Hematopoietic multipotent progenitor cell treated with erythropoietin and hydrocortisone succinate and interleukin-3 and kit ligand, for 17 days (in vitro differentiated cells): ENCODE measurements around the gene SDHAF1.
"Not testable (repeated sequence)": the region's sequence is repeated elsewhere in the genome, so short reads cannot be mapped to it uniquely, and the experiment has no call there.

Experiments
- DNase-seq: peaks from one replicate; pipeline ENCODE4 v3.0.0-alpha.2; 2015; ENCODE audit warnings: low spot score

SDHAF1 gene, protein sequence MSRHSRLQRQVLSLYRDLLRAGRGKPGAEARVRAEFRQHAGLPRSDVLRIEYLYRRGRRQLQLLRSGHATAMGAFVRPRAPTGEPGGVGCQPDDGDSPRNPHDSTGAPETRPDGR

DNA sequence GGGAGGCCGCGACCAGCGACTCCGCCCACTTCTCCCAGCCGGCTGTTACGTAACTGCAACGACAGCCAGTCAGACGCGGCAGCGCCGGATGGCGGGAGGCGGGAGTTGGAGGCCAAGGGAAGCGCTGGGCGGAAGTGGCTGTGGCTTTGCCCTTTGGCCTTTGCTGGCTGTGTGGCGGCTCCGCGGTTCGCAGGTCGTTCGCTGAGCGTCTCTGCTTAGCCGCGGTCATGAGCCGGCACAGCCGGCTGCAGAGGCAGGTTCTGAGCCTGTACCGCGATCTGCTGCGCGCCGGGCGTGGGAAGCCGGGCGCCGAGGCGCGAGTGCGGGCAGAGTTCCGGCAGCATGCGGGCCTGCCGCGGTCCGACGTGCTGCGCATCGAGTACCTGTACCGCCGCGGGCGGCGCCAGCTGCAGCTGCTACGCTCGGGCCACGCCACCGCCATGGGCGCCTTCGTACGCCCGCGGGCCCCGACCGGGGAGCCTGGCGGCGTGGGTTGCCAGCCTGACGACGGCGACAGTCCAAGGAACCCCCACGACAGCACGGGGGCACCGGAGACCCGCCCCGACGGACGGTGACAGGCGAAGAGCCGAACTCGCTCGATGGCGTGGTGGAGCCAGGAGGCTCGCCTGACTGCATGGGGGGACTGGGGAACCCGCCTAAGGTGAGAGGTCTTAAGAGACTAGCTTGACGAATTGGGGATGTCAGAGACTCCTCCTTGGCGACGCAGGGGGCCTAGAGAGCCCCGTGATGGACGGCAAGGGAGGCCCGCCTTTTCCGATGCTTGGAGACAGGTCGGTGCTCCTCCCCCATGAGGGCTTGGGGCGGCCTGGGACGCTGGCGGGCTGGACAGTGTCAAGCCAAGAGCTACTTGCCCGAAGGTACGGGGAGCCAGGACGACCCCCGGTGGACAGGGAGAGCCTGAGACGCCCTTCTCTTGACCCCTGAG is at the start of gene SDHAF1:
Gene SDHAF1 (plus strand): TSS at position 141 of the 946 bp plus-strand sequence. CDS start 87 bp downstream, at position 228.
- DNase-seq, result peak; percentile 93

DNA sequence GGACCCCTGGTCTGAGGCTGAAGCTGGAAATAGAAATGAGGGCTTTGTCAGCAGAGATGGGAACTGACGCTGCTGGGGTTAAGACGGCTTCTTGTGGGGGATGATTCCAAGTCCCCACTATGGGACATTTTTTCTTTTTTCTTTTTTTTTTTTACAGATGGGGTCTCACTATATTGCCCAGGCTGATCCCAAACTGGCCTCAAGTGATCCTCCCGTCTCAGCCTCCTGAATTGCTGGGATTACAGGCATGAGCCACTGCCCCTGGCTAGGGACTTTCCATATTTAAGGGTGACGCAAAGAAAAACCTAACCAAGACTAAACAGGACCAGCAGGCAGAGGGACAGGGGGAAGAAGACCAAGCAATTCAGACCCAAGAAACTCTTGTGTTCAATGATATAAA is 48.8 kb upstream of the SDHAF1 start:
- DNase-seq, result no peak

DNA sequence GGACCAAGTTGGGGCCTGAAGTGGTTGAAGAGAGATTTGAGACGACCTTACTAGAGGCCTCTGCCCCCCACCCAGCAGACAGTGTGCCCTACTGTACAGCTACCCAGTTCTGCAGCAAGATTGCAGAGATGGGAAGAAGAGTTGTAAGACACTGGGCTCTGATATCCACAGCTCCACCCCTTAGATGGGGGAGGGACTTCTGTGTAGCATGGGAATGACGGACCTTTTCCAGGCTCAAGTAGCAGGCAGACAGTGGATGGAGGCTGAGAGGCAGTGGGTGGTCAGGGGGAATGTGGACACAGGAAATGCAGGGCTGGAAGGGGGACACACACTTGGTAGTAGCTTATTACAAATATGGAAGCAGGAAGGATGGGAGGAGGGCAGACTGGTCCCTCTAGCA is 45.9 kb upstream of the SDHAF1 start:
- no peak for DNase-seq

DNA sequence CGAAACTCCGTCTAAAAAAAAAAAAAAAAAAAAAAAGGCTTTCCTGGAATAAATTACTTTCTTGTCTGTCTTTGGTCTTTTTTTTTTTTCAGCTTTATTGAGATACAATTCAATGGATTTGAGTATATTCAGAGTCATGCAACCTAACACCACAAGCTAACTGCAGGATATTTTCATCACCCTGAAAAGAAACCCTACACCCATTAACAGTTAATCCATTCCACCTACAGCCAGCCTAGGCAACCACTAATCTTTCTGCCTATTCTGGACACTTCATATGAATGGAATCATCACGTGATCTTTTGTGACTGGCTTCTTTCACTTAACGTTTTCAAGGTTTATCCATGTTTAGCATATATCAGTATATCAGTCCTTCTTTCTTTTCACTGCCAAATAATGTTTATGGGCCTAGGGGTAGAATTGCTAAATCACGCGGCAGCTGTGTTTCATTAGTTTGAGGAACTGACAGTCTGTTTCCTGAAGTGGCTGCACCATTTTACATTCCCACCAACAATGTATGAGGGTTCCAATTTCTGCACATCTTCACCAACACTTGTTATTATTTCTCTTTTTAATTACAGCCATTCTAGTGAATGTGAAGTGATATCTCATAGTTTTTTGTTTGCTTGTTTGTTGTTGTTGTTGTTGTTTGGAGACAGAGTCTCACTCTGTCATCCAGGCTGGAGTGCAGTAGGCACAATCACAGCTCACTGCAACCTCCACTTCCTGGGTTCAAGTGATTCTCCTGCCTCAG is 38.9 kb upstream of the SDHAF1 start:
- no peak for DNase-seq

DNA sequence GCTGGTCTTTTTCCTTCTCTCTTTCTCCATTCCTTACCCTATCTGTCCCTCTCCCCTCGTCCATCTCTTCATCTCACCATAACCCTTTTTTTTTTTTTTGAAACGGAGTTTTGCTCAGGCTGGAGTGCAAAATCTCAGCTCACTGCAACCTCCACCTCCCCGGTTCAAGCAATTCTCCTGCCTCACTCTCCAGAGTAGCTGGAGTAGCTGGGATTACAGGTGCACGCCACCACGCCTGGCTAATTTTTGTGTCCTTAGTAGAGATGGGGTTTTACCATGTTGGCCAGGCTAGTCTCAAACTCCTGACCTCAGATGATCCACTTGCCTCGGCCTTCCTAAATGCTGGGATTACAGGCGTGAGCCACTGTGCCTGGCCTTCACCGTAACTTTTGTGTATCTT is 37.6 kb upstream of the SDHAF1 start:
- not testable (repeated sequence) for DNase-seq

DNA sequence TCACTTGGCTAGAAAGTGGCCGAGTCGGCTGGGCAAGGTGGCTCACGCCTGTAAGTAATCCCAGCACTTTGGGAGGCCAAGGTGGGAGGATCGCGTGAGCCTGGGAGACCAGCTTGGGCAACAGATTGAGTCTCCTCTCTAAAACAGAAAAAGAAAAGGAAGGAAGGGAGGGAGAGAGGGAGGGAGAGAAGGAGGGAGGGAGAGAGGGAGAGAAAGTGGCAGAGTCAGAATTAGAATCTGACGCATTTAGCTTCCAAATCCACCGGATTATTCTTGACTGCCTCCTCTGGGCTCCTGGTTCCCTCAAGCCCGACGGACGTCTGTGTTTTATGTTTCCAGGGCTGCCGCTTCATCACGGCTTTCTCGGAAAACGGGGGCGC is 36.3 kb upstream of the SDHAF1 start:
- no peak for DNase-seq

DNA sequence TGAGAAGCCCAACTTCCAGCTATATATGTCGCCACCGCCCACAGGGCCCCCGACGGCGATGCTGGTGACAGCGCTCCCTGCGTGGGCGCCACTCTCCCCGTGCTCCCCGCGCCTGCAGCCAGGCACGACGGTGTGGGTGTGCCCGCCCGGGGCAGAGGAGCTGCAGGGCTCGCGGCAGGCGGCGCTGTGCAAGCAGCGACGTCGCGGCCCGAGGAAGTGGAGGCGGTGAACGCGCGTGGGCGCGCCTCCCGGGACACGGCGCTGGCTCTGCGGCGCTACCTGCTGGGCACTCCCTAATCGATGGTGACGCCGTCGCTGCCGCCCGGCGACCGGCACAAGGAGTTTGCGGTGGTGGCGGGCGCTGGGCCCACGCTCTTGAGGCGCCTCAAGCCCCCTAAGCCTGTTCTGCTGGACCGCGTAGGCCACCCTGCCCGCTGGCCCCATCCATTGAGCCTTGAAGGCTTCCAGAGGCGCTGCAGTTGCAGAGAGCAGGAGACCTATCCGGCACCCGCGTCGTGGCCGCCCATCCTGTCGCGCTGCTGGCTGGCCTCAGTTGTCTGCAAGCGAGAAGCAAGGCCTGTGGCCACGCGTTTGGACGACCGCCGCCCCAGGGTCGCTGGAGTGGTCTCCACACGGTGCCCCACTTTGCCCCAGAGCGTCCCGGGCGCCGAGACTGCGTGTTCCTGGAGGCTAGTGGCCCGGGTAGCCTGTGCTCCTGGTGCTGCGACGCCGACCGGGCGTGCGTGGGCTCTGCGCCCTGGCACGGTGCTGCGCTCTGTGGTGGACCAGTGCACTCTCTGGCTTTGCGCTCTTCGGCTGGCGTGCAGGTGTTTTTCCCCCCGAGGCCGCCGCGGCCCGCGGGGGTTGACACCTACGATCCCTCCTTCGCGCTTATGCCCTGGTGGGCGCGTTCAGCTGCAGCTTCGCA is 35.7 kb upstream of the SDHAF1 start:
- DNase-seq, result no peak

DNA sequence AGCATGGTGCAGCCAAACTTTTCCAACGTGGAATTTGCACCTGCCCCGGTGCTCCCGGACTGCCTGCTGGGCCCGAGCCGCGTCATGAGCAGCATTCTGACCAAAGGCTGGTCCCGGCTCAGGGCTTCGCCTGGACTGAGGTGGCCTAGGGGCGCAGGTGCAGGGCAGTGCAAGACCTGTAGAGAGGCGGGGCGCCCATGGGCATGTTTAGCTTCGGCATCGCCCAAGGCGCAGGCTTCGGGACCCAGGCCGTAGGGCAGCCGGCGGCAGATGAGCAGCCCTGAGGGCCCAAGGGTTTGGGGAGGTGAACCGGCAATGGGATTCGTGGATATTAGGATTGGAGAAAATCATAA is 35.0 kb upstream of the SDHAF1 start:
- no peak for DNase-seq

DNA sequence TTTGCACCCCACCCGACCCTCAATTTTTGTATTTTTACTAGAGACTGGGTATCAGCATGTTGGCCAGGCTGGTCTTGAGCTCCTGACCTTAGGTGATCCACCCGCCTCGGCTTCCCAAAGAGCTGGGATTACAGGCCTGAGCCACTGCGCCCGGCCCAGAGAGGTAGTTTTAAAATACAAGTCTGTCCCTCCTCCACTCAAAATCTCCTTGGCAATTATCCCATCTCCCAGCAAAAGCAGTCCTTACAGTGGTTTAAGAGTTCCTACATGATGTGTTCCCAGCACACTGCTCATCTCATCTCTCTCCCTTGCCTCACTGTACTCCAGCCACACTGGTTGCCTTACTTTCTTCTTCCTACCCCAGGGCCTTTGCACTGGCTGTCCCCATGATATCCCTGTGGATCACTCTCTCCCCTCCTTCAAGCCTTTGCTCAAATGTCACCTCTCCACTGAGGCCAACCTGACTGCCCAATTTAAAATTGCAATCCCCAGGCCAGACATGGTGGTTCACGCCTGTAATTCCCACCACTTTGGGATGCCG is 34.5 kb upstream of the SDHAF1 start:
- DNase-seq, result no peak

DNA sequence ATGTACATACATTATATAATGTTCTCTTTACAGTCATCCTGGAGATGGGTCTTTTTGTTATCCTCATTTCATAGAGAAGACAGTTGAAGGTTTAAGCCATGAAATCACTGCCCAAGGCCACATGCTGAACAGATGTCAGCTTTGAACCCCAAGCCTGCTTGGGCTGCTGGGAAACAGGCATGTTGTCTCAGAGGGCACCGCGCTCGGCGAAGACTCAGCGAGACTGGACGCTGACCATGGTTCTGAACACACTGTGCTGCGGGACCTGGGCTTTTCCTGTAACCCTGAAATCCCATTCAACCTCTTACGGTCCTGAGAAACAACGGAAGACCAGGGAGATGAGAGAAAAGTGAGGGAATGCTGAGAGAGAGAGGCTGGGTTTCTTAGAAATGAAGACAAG is 31.5 kb upstream of the SDHAF1 start:
- DNase-seq, result no peak

DNA sequence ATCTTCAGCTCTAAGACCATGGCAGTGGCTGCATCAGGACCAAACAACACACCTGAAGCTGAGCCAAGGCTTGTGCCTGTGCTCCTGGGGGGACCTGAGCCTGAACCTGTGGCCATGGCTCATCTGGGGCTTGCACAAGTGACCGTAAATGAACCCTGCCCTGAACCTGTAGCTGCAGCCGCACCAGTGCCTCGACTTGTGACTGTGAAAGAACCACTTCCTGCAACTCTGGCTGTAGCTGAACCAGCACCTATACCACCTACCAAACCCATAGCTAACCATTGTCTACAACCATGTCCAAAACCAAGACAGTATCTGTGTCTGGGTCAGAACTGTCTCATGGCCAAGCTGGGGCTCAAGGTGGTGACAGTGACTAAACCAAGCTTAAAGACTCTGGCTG is 28.2 kb upstream of the SDHAF1 start:
- DNase-seq, result no peak

DNA sequence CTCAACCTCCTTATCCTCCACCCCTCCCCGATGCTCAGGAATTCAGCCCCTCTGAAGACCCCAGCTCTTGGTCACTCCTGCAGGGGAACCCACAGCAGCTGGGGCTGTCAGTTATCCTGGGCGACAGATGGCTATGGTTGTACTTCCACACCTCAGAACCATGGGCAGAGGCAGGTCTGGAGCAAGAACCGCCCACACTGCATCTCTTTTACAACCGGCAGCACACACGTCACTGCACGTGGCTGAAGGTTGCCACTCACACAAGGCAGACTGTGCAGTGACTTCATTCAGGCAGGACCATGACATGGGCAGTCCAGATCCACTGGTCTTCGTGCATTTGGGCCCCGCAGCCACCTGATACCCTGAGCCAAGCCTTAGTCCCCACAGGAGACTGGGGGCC is 21.5 kb upstream of the SDHAF1 start:
- DNase-seq, result no peak

DNA sequence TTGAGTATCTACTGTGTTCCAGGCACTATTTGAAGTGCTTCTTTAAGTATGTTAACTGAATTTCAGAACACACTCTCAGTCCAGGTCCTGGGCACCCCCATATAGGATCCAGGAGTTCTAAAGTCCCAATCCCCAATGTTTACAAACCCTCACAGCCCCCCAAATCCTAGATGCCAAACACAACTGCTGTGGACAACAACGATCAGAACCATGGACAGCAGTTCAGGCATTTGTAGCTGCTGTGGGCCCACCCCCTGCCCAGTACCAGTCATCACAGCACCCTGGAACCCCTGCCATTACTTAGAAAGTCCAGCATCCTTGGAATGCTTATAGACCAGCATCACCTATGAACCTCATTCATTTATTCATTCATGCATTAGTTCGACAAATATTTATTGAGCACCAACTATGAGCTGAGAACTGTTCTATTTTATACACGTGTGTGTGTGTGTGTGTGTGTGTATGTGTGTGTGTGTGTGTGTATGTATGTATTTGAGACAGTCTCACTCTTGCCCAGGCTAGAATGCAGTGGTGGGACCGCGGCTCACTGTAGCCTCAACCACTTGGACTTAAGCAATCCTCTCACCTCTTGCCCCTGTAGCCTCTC is 19.3 kb upstream of the SDHAF1 start:
- no peak for DNase-seq

DNA sequence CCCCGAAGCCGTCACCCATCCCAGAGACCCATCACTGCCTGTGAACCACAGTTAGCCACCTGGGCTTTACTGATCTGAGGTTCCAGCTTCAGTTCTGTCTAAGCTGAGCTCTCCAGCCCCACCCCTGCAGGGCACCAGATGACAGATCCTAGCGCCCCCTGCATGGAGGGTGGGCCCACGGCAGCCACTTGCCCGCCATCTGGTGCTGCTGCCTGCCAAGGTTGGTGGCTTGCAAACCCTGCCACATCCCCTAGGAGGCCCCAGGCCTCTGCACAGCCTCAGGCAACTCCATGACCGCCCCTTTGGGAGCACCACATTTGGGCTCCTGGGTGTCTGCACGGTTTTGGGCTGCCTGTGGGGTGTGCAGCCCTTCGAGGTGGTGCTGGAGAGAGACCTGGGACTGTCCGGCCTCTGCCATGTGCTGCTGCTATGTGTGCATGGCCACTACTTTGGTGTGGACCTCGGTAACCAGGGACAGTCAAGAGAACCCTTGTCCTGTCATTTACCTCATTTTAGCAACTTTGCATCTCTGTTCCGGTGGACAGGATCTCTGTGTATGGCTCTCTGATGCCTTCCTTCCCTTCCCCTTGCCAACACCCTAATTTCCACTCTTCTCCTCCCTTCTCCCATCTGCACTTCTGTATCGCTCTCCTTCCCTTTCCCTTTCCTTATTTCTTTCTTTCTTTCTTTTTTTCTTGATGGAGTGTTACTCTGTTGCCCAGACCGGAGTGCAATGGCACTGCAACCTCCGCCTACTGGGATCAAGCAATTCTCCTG is 17.4 kb upstream of the SDHAF1 start:
- no peak for DNase-seq

DNA sequence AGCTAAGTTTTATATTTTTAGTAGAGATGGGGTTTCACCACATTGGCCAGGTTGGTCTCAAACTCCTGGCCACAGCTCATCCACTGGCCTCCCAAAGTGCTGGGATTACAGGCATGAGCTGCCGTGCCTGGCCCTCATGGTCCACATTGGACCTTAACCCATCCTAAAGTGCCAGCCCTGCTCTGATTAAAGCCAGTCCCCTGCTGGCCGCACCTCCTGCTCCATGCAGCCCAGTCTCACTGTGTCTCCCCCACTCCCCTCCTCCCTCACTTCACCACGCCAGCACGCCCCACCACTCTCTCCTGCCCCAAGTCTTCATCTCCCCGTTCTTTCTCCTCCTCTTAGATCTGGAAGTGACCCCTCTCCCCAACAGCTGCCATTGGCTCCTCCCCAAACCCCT is 16.7 kb upstream of the SDHAF1 start:
- no peak for DNase-seq

DNA sequence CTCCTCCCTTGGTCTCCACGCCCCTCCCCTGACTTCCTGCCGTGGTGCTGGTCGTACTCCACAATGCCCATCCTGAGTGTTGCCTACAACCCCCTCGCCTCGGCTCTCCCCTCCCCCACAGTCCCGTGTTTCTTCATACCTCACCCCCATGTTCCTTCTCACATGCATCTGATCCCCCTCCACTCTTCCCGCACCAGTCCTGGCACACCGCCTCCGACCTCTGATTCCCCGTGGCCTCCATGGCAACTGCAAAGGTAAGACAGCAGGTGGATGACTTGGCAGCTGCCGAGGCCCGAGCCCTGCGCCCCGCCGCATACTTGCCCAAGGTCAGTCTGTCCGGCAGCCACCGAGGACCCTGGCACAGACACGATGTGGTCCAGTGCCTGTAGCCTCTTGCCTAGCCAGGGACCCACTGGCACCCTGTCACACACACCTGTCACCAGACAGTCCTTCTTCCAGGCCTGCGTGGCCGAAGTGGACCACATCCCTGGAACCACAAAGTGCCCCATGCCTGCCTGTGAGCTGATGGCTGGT is 16.1 kb upstream of the SDHAF1 start:
- no peak for DNase-seq

DNA sequence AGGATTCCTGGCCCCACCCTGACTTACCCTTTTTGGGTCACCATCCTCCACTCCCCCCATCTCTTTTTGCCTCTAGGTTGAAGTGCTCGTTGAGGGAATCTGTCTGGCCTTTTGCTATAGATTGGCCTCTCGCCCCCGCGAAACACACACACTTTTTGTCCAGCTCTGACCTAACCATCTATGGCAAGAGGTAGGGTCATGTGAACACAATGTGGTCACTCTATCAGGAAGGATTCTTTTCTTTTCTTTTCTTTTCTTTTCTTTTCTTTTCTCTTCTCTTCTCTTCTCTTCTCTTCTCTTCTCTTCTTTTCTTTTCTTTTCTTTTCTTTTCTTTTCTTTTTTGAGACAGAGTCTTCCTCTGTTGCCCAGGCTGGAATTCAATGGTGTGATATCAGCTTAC is 14.0 kb upstream of the SDHAF1 start:
- not testable (repeated sequence) for DNase-seq

DNA sequence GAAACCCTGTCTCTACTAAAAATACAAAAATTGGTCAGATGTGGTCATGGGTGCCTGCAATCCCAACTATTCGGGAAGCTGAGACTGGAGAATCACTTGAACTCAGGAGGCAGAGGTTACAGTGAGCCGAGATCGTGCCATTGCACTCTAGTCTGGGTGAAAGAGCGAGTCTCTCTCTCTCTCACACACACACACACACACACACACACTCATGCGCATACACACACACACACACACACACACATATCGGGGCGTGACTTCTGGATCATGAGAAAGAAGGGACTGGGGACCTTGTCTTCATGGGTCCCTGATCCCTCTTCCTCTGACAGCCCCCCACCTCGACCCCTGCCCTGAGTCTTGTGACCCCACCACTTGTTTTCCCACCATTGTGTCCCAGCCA is 11.8 kb upstream of the SDHAF1 start:
- no peak for DNase-seq

DNA sequence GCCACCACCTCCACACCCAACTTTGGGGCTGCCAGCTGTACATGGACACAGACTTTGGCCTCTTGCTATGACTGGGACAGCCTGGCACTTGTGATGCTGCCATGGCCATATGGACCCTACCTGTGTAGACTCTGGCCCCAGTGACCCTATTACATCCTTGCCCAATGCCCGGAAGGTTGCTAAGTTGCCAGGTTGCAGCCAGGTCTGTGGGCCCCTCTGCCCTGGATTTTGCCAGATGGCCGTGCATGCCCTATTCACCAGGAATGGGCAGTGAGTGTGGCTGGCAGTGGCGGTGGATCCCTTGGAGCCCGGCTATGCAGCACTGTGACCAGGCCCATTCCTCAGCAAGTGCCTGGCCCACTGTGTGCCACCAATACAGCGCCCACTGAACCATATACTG is 8.9 kb upstream of the SDHAF1 start:
- DNase-seq, result no peak
